SU-DHL-6 (cell line): ENCODE results near the gene GRIN3B.

ENCODE experiments used
- H2AFZ ChIP-seq: fragments of 200-600 bp; sonication (generic); 2 replicates; pipeline ENCODE4 v1.6.1; 2014; ENCODE audit warnings: low read depth, mild to moderate bottlenecking, moderate library complexity, mixed read lengths, antibody characterized with exemption, low read length; ENCODE audit not compliant: severe bottlenecking
- H3F3A ChIP-seq: fragments of 200-600 bp; shearing (Covaris generic); 2 replicates; pipeline ENCODE4 v1.6.0; 2016; ENCODE audit warnings: antibody characterized with exemption, mild to moderate bottlenecking; ENCODE audit not compliant: insufficient read depth
- H3K27ac ChIP-seq: fragments of 200-600 bp; sonication (generic); 2 replicates; pipeline ENCODE4 v1.5.1; 2016; ENCODE audit warnings: low read depth, mild to moderate bottlenecking, low read length, moderate library complexity, mixed read lengths
- H3K27me3 ChIP-seq: fragments of 200-600 bp; sonication (generic), shearing (Covaris generic); 2 replicates; pipeline ENCODE4 v1.6.0; 2014; ENCODE audit warnings: mild to moderate bottlenecking, low read length
- H3K36me3 ChIP-seq: fragments of 200-600 bp; sonication (generic); 2 replicates; pipeline ENCODE4 v1.6.1; 2014; ENCODE audit warnings: mild to moderate bottlenecking, low read length, mixed read lengths
- H3K4me2 ChIP-seq: fragments of 300-600, 200-600 bp; shearing (Covaris generic), sonication (generic); 2 replicates; pipeline ENCODE4 v1.6.0; 2014; ENCODE audit warnings: low read length, low read depth, mild to moderate bottlenecking; ENCODE audit not compliant: poor library complexity, severe bottlenecking
- H3K4me3 ChIP-seq: fragments of 200-600 bp; sonication (generic); 2 replicates; pipeline ENCODE4 v1.5.1; 2014; ENCODE audit warnings: antibody characterized with exemption, low read length, mild to moderate bottlenecking, mixed read lengths; ENCODE audit not compliant: insufficient read depth, poor library complexity, severe bottlenecking
- H3K79me2 ChIP-seq: fragments of 200-600 bp; sonication (generic); 2 replicates; pipeline ENCODE4 v1.6.1; 2014; ENCODE audit warnings: mild to moderate bottlenecking, low read length, moderate library complexity; ENCODE audit not compliant: insufficient read depth
- H3K9ac ChIP-seq: fragments of 200-600 bp; sonication (generic); 2 replicates; pipeline ENCODE4 v1.7.0; 2014; ENCODE audit warnings: mild to moderate bottlenecking, low read length
- H3K9me2 ChIP-seq: fragments of 200-600 bp; sonication (generic); replicated peaks from 2 replicates; pipeline ENCODE4 v1.6.1; 2014; ENCODE audit warnings: low read length; ENCODE audit not compliant: insufficient read depth
- H3K9me3 ChIP-seq: fragments of 200-600 bp; sonication (generic); 2 replicates; pipeline ENCODE4 v1.6.1; 2014; ENCODE audit warnings: low read length, mixed read lengths; ENCODE audit not compliant: insufficient read depth
- H4K20me1 ChIP-seq: fragments of 200-600 bp; sonication (generic); 2 replicates; pipeline ENCODE4 v1.6.1; 2014; ENCODE audit warnings: low read depth, mild to moderate bottlenecking, antibody characterized with exemption, low read length, moderate library complexity, mixed read lengths
- CTCF ChIP-seq: fragments of 200-600 bp; sonication (generic); IDR thresholded peaks from one replicate; pipeline ENCODE4 v1.5.1; 2017; ENCODE audit warnings: antibody characterized with exemption, mild to moderate bottlenecking, low read length, moderate library complexity; ENCODE audit not compliant: insufficient read depth, poor library complexity, severe bottlenecking
- EZH2phosphoT487 ChIP-seq: fragments of 200-600 bp; sonication (generic), shearing (Covaris generic); conservative IDR thresholded peaks from 2 replicates; pipeline ENCODE4 v1.6.1; 2018; ENCODE audit warnings: mild to moderate bottlenecking, antibody characterized with exemption, low read length, moderate library complexity, mixed read lengths

Gene GRIN3B

GRCh38 chr19:1001538-1002166 is 1.4 kb downstream of the GRIN3B start:
- Histone ChIP-seq H2AFZ (no peak overlapping the region), H3K4me3 (no peak overlapping the region), H3K9ac (no peak overlapping the region), H3K9me2 (no peaks in the 10 kb centered on the region), H3F3A (peaks cover 8% of the 10 kb centered on the region), H3K79me2 (no peaks in the 10 kb centered on the region), H3K27me3 (no peaks in the 10 kb centered on the region), H3K4me2 (no peak overlapping the region), H3K36me3 (no peaks in the 10 kb centered on the region), H4K20me1 (no peaks in the 10 kb centered on the region), H3K27ac (no peak overlapping the region), H3K9me3 (no peaks in the 10 kb centered on the region)
- TF ChIP-seq EZH2phosphoT487 (no peak), CTCF (peak; percentile 78)

- Histone ChIP-seq H3F3A (peaks cover 11% of the 10 kb centered on the region), H3K9ac (no peak overlapping the region), H4K20me1 (no peaks in the 10 kb centered on the region), H2AFZ (no peak overlapping the region), H3K9me3 (no peaks in the 10 kb centered on the region), H3K27me3 (no peaks in the 10 kb centered on the region), H3K79me2 (no peaks in the 10 kb centered on the region), H3K4me2 (no peak overlapping the region), H3K9me2 (no peaks in the 10 kb centered on the region), H3K4me3 (no peak overlapping the region), H3K36me3 (no peaks in the 10 kb centered on the region), H3K27ac (no peak overlapping the region)
- TF ChIP-seq EZH2phosphoT487, result no peak
- TF ChIP-seq CTCF, result no peak
These were observed 2.4 kb downstream of the GRIN3B start for GRCh38 chr19:1002600-1002999.

GRCh38 chr19:1003283-1003682 is 3.1 kb downstream of the GRIN3B start:
- no peaks in the 10 kb centered on the region for H3K79me2 ChIP-seq
- no peaks in the 10 kb centered on the region for H3K9me3 ChIP-seq
- H3F3A ChIP-seq, result peaks cover 11% of the 10 kb centered on the region
- no peaks in the 10 kb centered on the region for H3K9me2 ChIP-seq
- H3K4me2 ChIP-seq, result no peak overlapping the region
- H3K27me3 ChIP-seq, result no peaks in the 10 kb centered on the region
- no peak overlapping the region for H3K4me3 ChIP-seq
- no peak overlapping the region for H3K27ac ChIP-seq
- TF ChIP-seq CTCF (no peak), EZH2phosphoT487 (no peak)
- H4K20me1 ChIP-seq, result no peaks in the 10 kb centered on the region
- H3K9ac ChIP-seq, result no peak overlapping the region
- H3K36me3 ChIP-seq, result no peaks in the 10 kb centered on the region
- no peak overlapping the region for H2AFZ ChIP-seq
